G401.6 (cell line): ENCODE results near the gene PHYHIPL.

Experiments used
- FAIRE-seq: peaks from 2 replicates; lab custom pipeline; 2012; peaks lifted over from hg19 to GRCh38; lab: Jason Lieb, UNC

Gene PHYHIPL

GRCh38 chr10:59257224-59257623 is 80.8 kb downstream of the PHYHIPL start:
- no peak for FAIRE-seq

GRCh38 chr10:59258890-59259289 is 82.4 kb downstream of the PHYHIPL start:
- FAIRE-seq, result no peak

- FAIRE-seq, result no peak
These were observed 88.7 kb downstream of the PHYHIPL start for GRCh38 chr10:59265141-59265540.

- FAIRE-seq, result no peak
These were observed 89.9 kb downstream of the PHYHIPL start for GRCh38 chr10:59266321-59266720.

GRCh38 chr10:59268460-59268859 is 92.0 kb downstream of the PHYHIPL start:
- FAIRE-seq, result no peak

- no peak for FAIRE-seq
These were observed 93.2 kb downstream of the PHYHIPL start for GRCh38 chr10:59269651-59270050.

- FAIRE-seq, result no peak
These were observed 94.0 kb downstream of the PHYHIPL start for GRCh38 chr10:59270492-59270891.

GRCh38 chr10:59271160-59271559 is 94.7 kb downstream of the PHYHIPL start:
- FAIRE-seq, result no peak

- FAIRE-seq, result no peak
These were observed 95.6 kb downstream of the PHYHIPL start for GRCh38 chr10:59272061-59272460.

GRCh38 chr10:59273445-59273844 is 97.0 kb downstream of the PHYHIPL start:
- no peak for FAIRE-seq

- no peak for FAIRE-seq
These were observed 99.7 kb downstream of the PHYHIPL start for GRCh38 chr10:59276133-59276532.

- FAIRE-seq, result no peak
These were observed 100.5 kb downstream of the PHYHIPL start for GRCh38 chr10:59276919-59277318.

GRCh38 chr10:59279476-59279875 is 103.0 kb downstream of the PHYHIPL start:
- FAIRE-seq, result no peak

GRCh38 chr10:59279991-59280505 is 103.6 kb downstream of the PHYHIPL start:
- no peak for FAIRE-seq

- FAIRE-seq, result no peak
These were observed 105.4 kb downstream of the PHYHIPL start for GRCh38 chr10:59281861-59282260.

- FAIRE-seq, result no peak
These were observed 107.1 kb downstream of the PHYHIPL start for GRCh38 chr10:59283456-59284091.

- FAIRE-seq, result no peak
These were observed 107.9 kb downstream of the PHYHIPL start for GRCh38 chr10:59284118-59284975.

- no peak for FAIRE-seq
These were observed 108.6 kb downstream of the PHYHIPL start for GRCh38 chr10:59285073-59285472.

- no peak for FAIRE-seq
These were observed 109.4 kb downstream of the PHYHIPL start for GRCh38 chr10:59285848-59286247.

GRCh38 chr10:59287587-59288255 is 111.3 kb downstream of the PHYHIPL start:
- no peak for FAIRE-seq

- no peak for FAIRE-seq
These were observed 113.4 kb downstream of the PHYHIPL start for GRCh38 chr10:59289853-59290252.

- FAIRE-seq, result no peak
These were observed 114.0 kb downstream of the PHYHIPL start for GRCh38 chr10:59290448-59290847.
